Measurements from ENCODE around the gene IFI16. TPM values are rescaled to one million over a fixed set of nuclear protein-coding genes. Genes with fewer than 3 reads are reported as not detected.

IFI16 gene
- total and polyA plus RNA-seq, 8 donors: 3.1 to 29.0 (median 12.3) TPM

DNA sequence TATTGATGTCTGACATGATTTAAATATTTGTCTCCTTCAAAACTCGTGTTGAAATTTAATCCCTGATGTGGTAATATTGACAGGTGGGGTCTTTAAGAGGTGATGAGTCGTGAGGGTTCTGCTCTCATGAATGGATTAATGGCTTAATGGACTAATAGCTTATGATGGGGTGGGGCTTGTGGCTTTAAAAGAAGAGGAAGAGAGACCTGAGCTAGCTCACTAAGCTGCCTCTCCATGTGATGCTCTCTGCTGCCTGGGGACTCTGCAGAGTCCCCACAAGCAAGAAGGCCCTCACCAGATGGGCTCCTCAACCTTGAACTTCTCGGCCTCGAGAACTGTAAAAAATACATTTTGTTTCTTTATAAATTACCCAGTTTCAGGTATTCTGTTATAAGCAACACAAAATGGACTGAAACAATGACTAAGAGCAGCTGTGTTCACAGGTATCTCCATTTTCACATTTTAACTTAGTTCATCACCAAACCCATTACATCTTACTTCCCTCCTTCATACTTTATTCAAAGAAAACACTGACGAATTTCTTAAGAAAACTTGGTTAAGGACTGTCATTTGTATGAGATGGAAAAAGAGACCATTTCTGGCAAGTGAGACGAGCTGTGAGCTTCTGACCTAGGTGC lies 79.0 kb downstream of the IFI16 start:
- H3K27me3 ChIP-seq: no peaks in the 10 kb centered on the region
- FAIRE-seq (no peak), DNase-seq (no peak), ATAC-seq (no peak)
- no peaks in the 10 kb centered on the region for H3K9me3 ChIP-seq
- no peaks in the 10 kb centered on the region for H3K4me1 ChIP-seq
- TF ChIP-seq, protein P1, sequence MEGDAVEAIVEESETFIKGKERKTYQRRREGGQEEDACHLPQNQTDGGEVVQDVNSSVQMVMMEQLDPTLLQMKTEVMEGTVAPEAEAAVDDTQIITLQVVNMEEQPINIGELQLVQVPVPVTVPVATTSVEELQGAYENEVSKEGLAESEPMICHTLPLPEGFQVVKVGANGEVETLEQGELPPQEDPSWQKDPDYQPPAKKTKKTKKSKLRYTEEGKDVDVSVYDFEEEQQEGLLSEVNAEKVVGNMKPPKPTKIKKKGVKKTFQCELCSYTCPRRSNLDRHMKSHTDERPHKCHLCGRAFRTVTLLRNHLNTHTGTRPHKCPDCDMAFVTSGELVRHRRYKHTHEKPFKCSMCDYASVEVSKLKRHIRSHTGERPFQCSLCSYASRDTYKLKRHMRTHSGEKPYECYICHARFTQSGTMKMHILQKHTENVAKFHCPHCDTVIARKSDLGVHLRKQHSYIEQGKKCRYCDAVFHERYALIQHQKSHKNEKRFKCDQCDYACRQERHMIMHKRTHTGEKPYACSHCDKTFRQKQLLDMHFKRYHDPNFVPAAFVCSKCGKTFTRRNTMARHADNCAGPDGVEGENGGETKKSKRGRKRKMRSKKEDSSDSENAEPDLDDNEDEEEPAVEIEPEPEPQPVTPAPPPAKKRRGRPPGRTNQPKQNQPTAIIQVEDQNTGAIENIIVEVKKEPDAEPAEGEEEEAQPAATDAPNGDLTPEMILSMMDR (IDR thresholded peaks at IDR 0.05): no peak
- H3K27ac ChIP-seq: no peak overlapping the region
- intact Hi-C loops (cut with DNase I): no loop called here
- H3K4me3 ChIP-seq: no peak overlapping the region
- no peaks in the 10 kb centered on the region for H3K36me3 ChIP-seq
- 56 to 60% methylated on average over 6 of the region's 6 CpGs for WGBS, 2 donors

DNA sequence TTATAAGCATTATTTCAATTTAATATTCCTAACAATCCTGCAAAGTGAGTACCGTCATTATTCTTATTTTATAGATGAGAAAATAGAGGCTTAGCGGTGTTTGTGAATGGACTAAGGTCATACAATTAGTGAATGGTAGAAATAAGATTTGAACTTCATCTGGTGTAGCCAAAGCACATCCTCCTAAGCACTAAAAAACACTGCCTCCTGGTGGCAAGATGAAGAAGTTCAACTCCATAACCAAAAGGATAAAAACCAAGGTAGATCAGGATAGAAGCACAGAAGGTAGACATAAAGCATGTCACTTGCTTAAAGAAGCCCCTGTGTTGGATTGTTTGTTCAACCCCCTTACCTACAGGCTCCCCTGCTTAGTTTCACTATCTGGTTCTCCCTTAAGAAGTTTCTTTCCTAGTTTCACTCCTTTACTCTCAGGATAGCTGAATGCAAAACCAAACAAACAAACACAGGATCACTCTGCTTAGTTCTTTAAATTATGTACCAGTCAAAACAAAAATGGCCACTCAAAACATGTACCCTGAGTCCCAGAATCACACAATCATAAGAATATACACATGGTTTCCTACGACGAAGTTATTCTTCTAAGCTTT lies 79.6 kb downstream of the IFI16 start:
- intact Hi-C loops (cut with DNase I): no loop called here
- DNase-seq: no peak
- Histone ChIP-seq H3K9me3 (no peaks in the 10 kb centered on the region), H3K4me3 (no peak overlapping the region), H3K27ac (no peak overlapping the region), H3K36me3 (no peaks in the 10 kb centered on the region), H3K4me1 (no peaks in the 10 kb centered on the region), H3K27me3 (no peaks in the 10 kb centered on the region)
- 76 to 77% methylated on average over 4 of the region's 4 CpGs for WGBS, 2 donors
- no peak for ATAC-seq
- no peak for FAIRE-seq
- TF ChIP-seq, protein P1 (IDR thresholded peaks at IDR 0.05): peak; percentile 22 to 41 (median 36)

DNA sequence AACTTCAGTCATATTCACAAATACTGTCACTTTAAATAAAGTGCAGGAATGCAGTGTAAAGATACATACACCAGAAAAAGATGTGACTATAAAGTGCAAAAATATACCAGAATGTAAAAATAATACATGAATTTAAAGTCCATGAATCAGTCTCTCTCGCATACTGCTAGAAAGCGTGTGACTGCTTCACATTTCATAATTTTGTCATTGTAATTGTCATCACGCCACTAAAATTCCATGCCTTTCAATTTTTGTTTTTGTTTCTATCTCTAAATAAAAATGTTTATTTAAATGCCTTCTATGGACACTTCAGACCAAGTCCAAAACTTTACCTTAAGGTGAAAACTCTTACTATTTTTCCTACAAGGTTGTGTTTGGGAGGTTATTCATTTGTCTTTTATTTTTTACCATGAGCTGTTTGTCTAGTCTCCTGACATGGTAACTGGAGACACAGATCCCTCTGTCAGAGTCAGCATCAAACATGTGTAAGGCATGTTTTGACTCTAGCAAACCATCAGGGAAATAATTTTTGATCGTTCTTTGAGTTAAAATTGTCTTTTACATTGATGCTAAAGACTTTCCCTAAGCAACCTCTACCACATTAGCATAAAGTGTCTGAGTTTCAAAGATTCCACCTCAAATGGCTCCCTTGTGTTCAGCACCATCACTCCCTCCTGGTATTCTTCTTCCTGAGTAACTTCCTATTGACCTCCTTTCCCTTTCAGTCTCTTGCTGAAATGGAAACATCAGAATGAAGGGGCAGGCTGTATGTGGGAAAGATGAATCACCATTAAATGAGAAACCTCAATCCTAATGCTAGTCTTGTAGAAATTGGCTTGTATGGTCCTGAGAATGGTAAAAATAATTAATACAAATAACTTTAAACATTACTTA lies 80.8 kb downstream of the IFI16 start:
- Histone ChIP-seq H3K9me3 (no peaks in the 10 kb centered on the region), H3K36me3 (no peaks in the 10 kb centered on the region), H3K27ac (no peak overlapping the region), H3K4me1 (no peaks in the 10 kb centered on the region), H3K27me3 (no peaks in the 10 kb centered on the region), H3K4me3 (no peak overlapping the region)
- DNase-seq: no peak
- intact Hi-C loops (cut with DNase I): no loop called here
- 69 to 76% methylated on average over 4 of the region's 4 CpGs for WGBS, 2 donors
- TF ChIP-seq, protein P1 (IDR thresholded peaks at IDR 0.05): no peak
- no peak for FAIRE-seq
- ATAC-seq: no peak

DNA sequence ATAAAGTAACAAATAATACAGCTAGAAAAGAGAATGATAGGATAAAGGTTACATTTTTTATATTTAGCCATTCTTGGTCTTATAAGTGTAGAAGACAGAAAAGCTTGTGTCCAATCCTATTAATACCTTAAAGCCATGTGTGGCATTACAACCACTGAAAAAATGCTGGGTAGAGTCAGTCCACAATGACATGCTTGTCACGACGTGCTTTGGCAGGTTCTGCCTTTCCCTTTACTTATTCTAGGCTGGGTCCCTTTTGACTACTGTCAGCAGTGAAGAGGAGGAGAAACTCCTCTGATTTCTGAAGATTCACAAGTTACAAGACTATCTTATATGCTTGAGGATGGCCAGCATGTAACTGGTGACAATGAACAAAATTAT lies 81.5 kb downstream of the IFI16 start:
- Histone ChIP-seq H3K27ac (no peak overlapping the region), H3K4me1 (no peaks in the 10 kb centered on the region)

More for the DNA sequence above, 81.5 kb downstream of the IFI16 start:
- Histone ChIP-seq H3K9me3 (no peaks in the 10 kb centered on the region), H3K36me3 (no peaks in the 10 kb centered on the region), H3K4me3 (no peak overlapping the region), H3K27me3 (no peaks in the 10 kb centered on the region)
- no peak for DNase-seq
- no peak for FAIRE-seq
- WGBS, 2 donors: 53 to 59% methylated on average over 2 of the region's 2 CpGs
- TF ChIP-seq, protein P1 (IDR thresholded peaks at IDR 0.05): no peak
- no peak for ATAC-seq
- intact Hi-C loops (cut with DNase I): no loop called here
